ENCODE results near the gene ASH1L.

The ASH1L gene

GRCh38 chr1:155326631-155327037 is 236.0 kb downstream of the ASH1L start:
- no peak for DNase-seq

GRCh38 chr1:155326020-155326526 is 236.5 kb downstream of the ASH1L start:
- no peak for DNase-seq

DNA sequence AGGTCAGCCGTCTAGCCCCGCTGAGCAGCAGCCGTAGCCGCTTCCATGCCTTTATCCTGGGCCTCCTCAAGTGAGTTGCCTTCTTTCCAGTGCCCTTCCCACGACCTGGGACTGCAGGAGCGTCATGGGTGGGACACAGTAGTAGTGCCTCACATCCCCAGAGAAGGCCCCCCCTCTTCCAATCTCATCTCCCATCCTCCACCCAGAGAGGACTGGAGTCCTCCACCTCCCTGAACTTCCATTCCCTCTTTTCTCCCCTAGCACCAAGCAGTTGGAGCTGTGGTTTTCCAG is 237.1 kb downstream of the ASH1L start:
- no peak for DNase-seq

GRCh38 chr1:155324717-155325602 is 237.6 kb downstream of the ASH1L start:
- DNase-seq, result peak; percentile 13

GRCh38 chr1:155324037-155324716 is 238.4 kb downstream of the ASH1L start:
- DNase-seq, result peak; percentile 84

DNA sequence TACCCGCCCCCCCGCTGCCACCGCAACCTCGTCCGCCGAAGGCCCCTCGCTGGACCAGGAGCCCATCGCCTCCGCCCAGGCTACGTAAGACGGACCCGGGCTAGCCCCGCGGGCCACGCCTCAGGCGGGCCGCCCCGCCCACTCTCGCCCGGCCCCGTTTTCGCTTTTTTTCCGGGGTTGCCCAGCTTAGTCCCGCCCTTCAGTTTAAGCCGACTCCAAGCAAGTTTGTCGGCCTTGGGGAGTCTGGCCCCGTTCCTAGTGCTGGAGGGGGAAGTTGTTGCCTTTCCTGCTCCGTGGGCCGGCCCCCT is 238.9 kb downstream of the ASH1L start:
- DNase-seq, result peak; percentile 71

DNA sequence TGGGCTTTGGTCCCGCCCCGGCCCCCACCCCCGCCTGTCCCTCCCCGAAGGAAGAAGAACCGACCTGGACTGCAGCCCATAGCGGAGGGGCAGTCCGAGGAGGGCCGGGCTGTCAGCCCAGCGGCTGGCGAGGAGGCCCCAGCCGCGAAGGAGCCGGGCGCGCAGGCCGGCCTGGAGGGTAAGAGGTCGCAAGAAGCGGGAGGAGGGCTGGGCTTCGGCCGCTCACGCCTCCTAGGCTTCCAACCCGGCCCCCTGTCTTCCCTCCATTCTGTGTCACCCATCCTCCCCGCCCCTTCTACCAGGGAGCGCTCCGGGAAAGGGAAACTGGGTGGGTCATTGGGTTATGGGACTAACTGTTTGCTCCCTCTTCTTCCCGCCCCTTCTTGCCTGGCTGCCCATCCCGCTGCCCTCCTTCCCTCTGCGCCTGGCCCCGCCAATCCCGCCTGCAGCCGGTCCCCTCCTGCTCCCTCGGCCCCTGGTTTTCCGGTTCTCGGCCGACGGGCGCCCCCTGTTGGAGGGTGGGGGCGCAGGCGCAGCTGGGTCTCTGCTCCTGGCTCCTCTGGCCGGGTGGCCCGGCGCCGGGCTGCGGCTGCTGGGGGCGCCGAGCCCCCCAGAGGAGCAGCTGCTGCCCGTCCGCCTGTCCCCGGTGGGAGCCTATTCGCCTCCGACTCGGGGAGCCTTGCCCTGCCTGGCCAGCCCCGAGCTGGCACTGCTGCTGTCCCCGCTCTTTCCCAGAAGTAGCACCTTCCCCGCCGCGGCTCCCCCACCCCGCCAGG is 239.5 kb downstream of the ASH1L start:
- DNase-seq, result peak; percentile 77

- no peak for DNase-seq
Observed at GRCh38 chr1:155322571-155322952, 240.0 kb downstream of the ASH1L start.

- DNase-seq, result no peak
Observed at GRCh38 chr1:155321639-155322503, 240.7 kb downstream of the ASH1L start.

DNA sequence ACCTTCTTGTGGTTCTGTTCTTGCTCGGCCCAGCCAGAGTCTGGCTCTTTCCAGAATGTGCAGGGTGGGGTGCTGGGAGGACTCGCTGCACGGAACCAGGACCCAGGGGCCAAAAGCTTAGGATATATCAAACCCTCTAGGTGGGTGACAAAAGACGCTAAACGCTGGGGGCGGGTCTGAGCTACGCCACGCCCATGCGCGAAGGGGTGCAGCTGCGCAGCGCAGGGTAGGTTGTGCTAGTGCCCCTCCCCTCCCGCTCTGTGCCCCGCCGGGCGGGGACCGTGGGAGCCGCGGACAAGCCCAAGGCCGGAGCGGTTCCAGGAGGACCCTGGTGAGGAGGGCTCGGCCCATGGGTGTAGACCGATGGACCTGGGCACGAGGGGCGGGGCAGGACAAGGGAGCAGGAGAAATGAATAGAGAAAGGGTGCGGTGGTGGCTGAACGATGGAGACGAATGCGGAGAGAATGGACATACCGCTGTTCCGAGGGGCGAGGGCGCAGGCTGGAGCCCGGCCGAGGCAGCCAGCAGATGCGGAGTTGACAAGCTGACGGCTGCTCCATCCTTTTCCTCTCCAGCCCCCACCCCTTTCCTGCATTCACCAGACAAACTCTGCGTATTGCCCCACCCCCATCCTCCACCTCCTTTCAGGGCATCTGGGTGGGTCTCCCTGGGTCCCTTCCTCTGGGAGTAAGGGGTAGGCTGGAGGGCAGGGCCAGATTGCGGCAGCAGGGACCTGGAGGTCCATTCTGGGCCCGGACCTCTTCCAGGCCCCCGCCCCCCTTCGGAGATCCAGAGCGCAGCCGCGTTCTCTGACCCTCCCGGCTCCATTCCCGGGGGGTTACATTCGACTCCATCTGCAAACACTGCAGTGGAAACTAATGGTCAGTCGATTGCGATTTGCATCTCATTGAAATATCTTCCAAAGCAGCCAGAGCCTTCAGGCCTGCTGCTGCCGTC is 241.7 kb downstream of the ASH1L start, which contains the start of gene RUSC1:
TSS of gene RUSC1 (plus strand) at position 234 of the 957 bp plus-strand sequence. CDS start 880 bp downstream, outside the sequence.
- DNase-seq, result peak; percentile 73

- no peak for DNase-seq
Observed at GRCh38 chr1:155320252-155320651, 242.4 kb downstream of the ASH1L start.

DNA sequence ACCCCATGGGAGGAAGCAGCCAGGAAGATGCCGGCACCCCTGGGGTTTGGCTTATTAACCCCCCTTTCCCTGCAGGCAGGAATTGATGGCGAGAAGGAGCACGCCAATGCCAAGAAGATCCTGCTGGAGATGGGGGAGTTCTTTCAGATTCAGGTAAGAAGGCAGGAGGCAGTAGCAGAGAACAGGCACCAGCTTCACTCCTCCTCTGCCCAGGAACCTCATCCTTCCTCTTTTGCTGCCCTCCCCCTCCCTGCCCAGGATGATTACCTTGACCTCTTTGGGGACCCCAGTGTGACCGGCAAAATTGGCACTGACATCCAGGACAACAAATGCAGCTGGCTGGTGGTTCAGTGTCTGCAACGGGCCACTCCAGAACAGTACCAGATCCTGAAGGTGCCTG is 243.1 kb downstream of the ASH1L start:
- DNase-seq, result no peak

GRCh38 chr1:155318082-155318481 is 244.5 kb downstream of the ASH1L start:
- no peak for DNase-seq

DNA sequence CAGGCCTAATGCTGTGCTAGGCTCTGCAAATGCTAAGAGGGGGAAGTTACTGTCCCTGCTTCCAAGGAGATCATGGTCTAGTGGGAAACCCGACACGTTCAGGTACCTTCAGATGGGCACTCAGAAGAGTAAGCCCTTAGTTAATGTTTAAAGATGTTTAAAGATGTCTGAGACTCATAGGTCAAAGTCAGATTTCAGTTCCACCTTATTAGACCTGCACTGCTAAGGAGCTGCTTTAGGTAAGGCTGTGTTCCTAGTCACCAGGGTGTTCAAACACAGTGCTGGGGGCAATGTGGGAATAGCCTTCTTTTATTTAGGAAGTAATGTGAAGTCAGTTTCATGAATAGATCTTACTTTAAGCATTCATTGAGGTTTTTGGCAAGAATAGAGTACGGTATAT is 245.7 kb downstream of the ASH1L start:
- DNase-seq, result no peak

- DNase-seq, result no peak
Observed at GRCh38 chr1:155313261-155313660, 249.3 kb downstream of the ASH1L start.

- peak; percentile 5 for DNase-seq
Observed at GRCh38 chr1:155309423-155310021, 253.1 kb downstream of the ASH1L start.

GRCh38 chr1:155308493-155309422 is 253.8 kb downstream of the ASH1L start, which contains the start of gene FDPS:
TSS of gene FDPS (plus strand) at chr1:155308866. CDS start at chr1:155309790, 924 bp downstream.
- DNase-seq, result peak; percentile 93

GRCh38 chr1:155307247-155307740 is 255.3 kb downstream of the ASH1L start:
- no peak for DNase-seq

DNA sequence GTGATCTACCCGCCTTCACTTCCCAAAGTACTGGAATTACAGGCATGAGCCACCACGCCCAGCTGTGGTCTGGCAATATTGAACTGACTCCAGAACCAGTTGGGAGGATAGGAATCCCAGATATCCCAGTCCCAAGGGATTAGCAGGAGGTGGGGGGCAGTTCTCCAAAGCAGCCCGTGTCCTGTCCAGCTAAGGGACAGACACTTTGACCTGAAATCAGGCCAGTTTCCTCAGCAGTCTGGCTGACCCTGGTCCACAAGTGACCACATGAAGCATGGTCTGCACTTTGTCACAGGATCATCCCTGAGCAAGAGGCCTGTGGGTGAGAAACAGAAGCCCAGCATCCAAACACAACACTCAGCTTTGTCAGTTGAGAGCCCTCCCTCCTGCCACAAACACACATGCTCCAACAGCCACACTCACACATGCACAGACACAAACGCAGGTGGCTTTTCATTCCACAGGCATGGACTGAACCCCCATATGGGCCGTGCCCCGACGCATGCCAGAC is 256.7 kb downstream of the ASH1L start:
- no peak for DNase-seq
